Spleen (tissue), 11 donors: Measurements from ENCODE around the gene IGF1R. TPM values are rescaled to one million over a fixed set of nuclear protein-coding genes. Genes with fewer than 3 reads are reported as not detected.

Experiments used
- DNase-seq: peaks from one replicate; pipeline ENCODE4 v3.0.0-alpha.2; 2020
- H3K27ac ChIP-seq, 8 donors: fragments of 200-600 bp; sonication (generic) in 7 of 8; 1 replicate in 4 of 8; 2 replicates in 4 of 8; pipeline versions ENCODE4 v1.5.0 to v1.8.0; 2016 to 2021; ENCODE audit warnings: inconsistent platforms in 4 of 8, mild to moderate bottlenecking in 4 of 8, moderate library complexity in 1 of 8
- H3K27me3 ChIP-seq, 7 donors: fragments of 200-600 bp; sonication (generic) in 6 of 7; replicated peaks in 1 of 7; 1 replicate in 4 of 7; 2 replicates in 3 of 7; pipeline versions ENCODE4 v1.5.0 to v1.8.0; 2016 to 2021; ENCODE audit warnings: inconsistent platforms in 3 of 7, mild to moderate bottlenecking in 1 of 7
- H3K36me3 ChIP-seq, 6 donors: fragments of 200-600 bp; sonication (generic) in 5 of 6; 1 replicate in 4 of 6; 2 replicates in 2 of 6; pipeline versions ENCODE4 v1.5.0 to v1.8.0; 2016 to 2021; ENCODE audit warnings: inconsistent platforms in 2 of 6
- H3K4me1 ChIP-seq, 6 donors: fragments of 200-600 bp; sonication (generic) in 5 of 6; 1 replicate in 3 of 6; 2 replicates in 3 of 6; pipeline versions ENCODE4 v1.5.0 to v1.8.0; 2016 to 2021; ENCODE audit warnings: inconsistent platforms in 3 of 6
- H3K4me3 ChIP-seq, 8 donors: fragments of 200-600 bp; sonication (generic) in 7 of 8; 1 replicate in 4 of 8; 2 replicates in 4 of 8; pipeline versions ENCODE4 v1.5.0 to v1.8.0; 2016 to 2021; ENCODE audit warnings: inconsistent platforms in 4 of 8, mild to moderate bottlenecking in 4 of 8, moderate library complexity in 2 of 8
- H3K9me3 ChIP-seq, 8 donors: fragments of 200-600 bp; sonication (generic) in 7 of 8; 1 replicate in 4 of 8; 2 replicates in 4 of 8; pipeline versions ENCODE4 v1.5.0 to v1.8.0; 2016 to 2021; ENCODE audit warnings: inconsistent platforms in 4 of 8
- CTCF ChIP-seq, 11 experiments: fragments of 200-600 bp in 7 of 11; fragments of 450-650 bp in 4 of 11; sonication (generic) in 4 of 11; IDR thresholded peaks in 8 of 11; conservative IDR thresholded peaks in 3 of 11; 1 replicate in 7 of 11; 2 replicates in 4 of 11; pipeline versions ENCODE4 v1.4.0 to v1.8.0; 2016 to 2021; ENCODE audit warnings: antibody characterized with exemption in 11 of 11, inconsistent platforms in 4 of 11, mild to moderate bottlenecking in 1 of 11
- POLR2A ChIP-seq, 3 donors: fragments of 450-650 bp; IDR thresholded peaks; one replicate each; pipeline ENCODE4 v1.5.1; 2017; ENCODE audit warnings: antibody characterized with exemption in 3 of 3, mild to moderate bottlenecking in 1 of 3
- POLR2AphosphoS5 ChIP-seq, 3 donors: sonication (generic); formaldehyde crosslinking; IDR thresholded peaks; one replicate each; pipeline ENCODE4 v1.5.1; 2017; ENCODE audit warnings: antibody characterized with exemption in 3 of 3
- WGBS, 5 donors: extraction: QIAGEN DNeasy Blood & Tissue Kit in 3 of 5; methylation state at CpG; one replicate each; pipeline versions ENCODE4 v1.1.5 to v1.1.7; 2013 to 2018; 5-methylcytosine and 5-hydroxymethylcytosine counted together
- intact Hi-C: fragments of 100-400 bp; cut with DNase I; formaldehyde crosslinking; loops from one replicate; pipeline ENCODE4 v1.15.0; 2023; ENCODE audit warnings: low total_unique reads
- polyA plus RNA-seq, 3 donors: library from polyadenylated mRNA; stranded (reverse); fragments of 200-250 nt; gene quantifications; one replicate each; pipeline ENCODE4 v1.2.1, GENCODE V29; 2013
- total RNA-seq, 7 donors: library from RNA; depleted of rRNA in 3 of 7; stranded (reverse); fragments of >200 nt in 3 of 7; fragmentation: NEBNext Ultra II Directional in 4 of 7; extraction: Animal tissue kit (Norgen Biotek cat#: 25700) in 4 of 7; gene quantifications; one replicate each; pipeline versions ENCODE4 v1.1.0 to v1.2.1, GENCODE V29; 2016 to 2021
- donor health status: healthy with polysubstance abuse.
- donor health status: DM: no; HTN: no; CAD: no; lungs with moderate emphysema.
- donor health status: DM: no; HTN: no; CAD: no.
- donor health status: Bipolar disorder and iron deficiency.
- donor health status: healthy.
- donor health status: DM: no; HTN: no; CAD: no.
- donor health status: DM: yes; HTN: yes; CAD: no.

Gene IGF1R
- total and polyA plus RNA-seq, 10 donors, result 1.1 to 104 (median 53.1) TPM

GRCh38 chr15:98751767-98752166, 103.4 kb downstream of the IGF1R start:
- Histone ChIP-seq H3K4me1 (peaks cover 0 to 29% (median 6%) of the 10 kb centered on the region in 6 donors), H3K9me3 (no peaks in the 10 kb centered on the region), H3K4me3 (no peak overlapping the region), H3K27ac (no peak overlapping the region), H3K27me3 (no peaks in the 10 kb centered on the region), H3K36me3 (no peaks in the 10 kb centered on the region)
- no peak for DNase-seq
- no peak for TF ChIP-seq POLR2AphosphoS5 (IDR thresholded peaks at IDR 0.05)
- TF ChIP-seq CTCF (IDR thresholded peaks at IDR 0.05 in 8 of 11, conservative IDR thresholded peaks at IDR 0.05 in 3 of 11), result no peak
- TF ChIP-seq POLR2A (IDR thresholded peaks at IDR 0.05), result no peak
- WGBS, 5 donors, result 73 to 91% (median 82%) methylated on average over 4 of the region's 4 CpGs
- intact Hi-C loops, result no loop called here

GRCh38 chr15:98753726-98754656, 105.7 kb downstream of the IGF1R start:
- intact Hi-C loops, result no loop called here
- no peak for TF ChIP-seq CTCF (IDR thresholded peaks at IDR 0.05 in 8 of 11, conservative IDR thresholded peaks at IDR 0.05 in 3 of 11)
- TF ChIP-seq POLR2AphosphoS5 (IDR thresholded peaks at IDR 0.05), result no peak
- TF ChIP-seq POLR2A (IDR thresholded peaks at IDR 0.05), result no peak
- H3K27ac ChIP-seq, result peak overlapping the region in 3 of 8 donors; percentile 33 to 43 (median 40)
- H3K4me1 ChIP-seq, result peaks cover 0 to 30% (median 8%) of the 10 kb centered on the region in 6 donors
- H3K36me3 ChIP-seq, result no peaks in the 10 kb centered on the region
- H3K4me3 ChIP-seq, result peak overlapping the region in 5 of 8 donors; percentile 4 to 38 (median 27)
- no peaks in the 10 kb centered on the region for H3K27me3 ChIP-seq
- no peaks in the 10 kb centered on the region for H3K9me3 ChIP-seq
- DNase-seq, result no peak
- WGBS, 5 donors, result 28 to 42% (median 35%) methylated on average over 8 of the region's 8 CpGs

- H3K9me3 ChIP-seq, result no peaks in the 10 kb centered on the region
- peak overlapping the region in 2 of 8 donors; percentile 33 to 43 for H3K27ac ChIP-seq
- TF ChIP-seq POLR2AphosphoS5 (IDR thresholded peaks at IDR 0.05) (no peak), CTCF (IDR thresholded peaks at IDR 0.05 in 8 of 11, conservative IDR thresholded peaks at IDR 0.05 in 3 of 11) (no peak), POLR2A (IDR thresholded peaks at IDR 0.05) (no peak)
- no peak overlapping the region for H3K4me3 ChIP-seq
- 72 to 77% (median 73%) methylated on average over 3 of the region's 3 CpGs for WGBS, 5 donors
- no peaks in the 10 kb centered on the region for H3K36me3 ChIP-seq
- H3K27me3 ChIP-seq, result no peaks in the 10 kb centered on the region
- no peak for DNase-seq
- peaks cover 0 to 34% (median 8%) of the 10 kb centered on the region in 6 donors for H3K4me1 ChIP-seq
- intact Hi-C loops, result no loop called here
These were observed 106.3 kb downstream of the IGF1R start for GRCh38 chr15:98754657-98755022.

GRCh38 chr15:98755138-98755537, 106.8 kb downstream of the IGF1R start:
- no peaks in the 10 kb centered on the region for H3K9me3 ChIP-seq
- H3K4me3 ChIP-seq, result no peak overlapping the region
- peaks cover 0 to 35% (median 8%) of the 10 kb centered on the region in 6 donors for H3K4me1 ChIP-seq
- H3K27ac ChIP-seq, result no peak overlapping the region
- TF ChIP-seq CTCF (IDR thresholded peaks at IDR 0.05 in 8 of 11, conservative IDR thresholded peaks at IDR 0.05 in 3 of 11) (no peak), POLR2AphosphoS5 (IDR thresholded peaks at IDR 0.05) (no peak), POLR2A (IDR thresholded peaks at IDR 0.05) (no peak)
- H3K27me3 ChIP-seq, result no peaks in the 10 kb centered on the region
- 72 to 84% (median 79%) methylated on average over 7 of the region's 7 CpGs for WGBS, 5 donors
- H3K36me3 ChIP-seq, result no peaks in the 10 kb centered on the region
- intact Hi-C loops, result no loop called here
- no peak for DNase-seq
